Measurements from ENCODE around the gene IGSF9B. TPM values are rescaled to one million over a fixed set of nuclear protein-coding genes. Genes with fewer than 3 reads are reported as not detected.

IGSF9B gene
- total and polyA plus RNA-seq, 9 of the 15 experiments (the other 6 are each of a cell fraction or from before 2014, with no cell fraction given): 0.09 TPM; not detected in 8

DNA sequence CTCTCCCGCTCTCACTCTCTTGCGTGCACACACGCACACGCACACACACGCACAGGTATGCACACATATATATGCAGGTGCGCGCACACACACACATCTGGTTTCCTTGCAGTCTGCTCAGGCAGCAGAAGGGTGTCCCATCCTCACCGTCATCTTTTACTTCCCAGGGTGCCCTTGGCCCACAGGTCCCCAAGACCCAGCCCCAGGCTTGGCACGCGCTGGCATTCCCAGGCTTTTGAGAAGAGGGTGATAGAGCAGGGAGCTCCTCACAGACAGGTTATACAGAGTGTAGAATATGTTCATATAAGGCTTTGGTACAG, 59.5 kb downstream of the IGSF9B start:
- no peaks in the 10 kb centered on the region for H3K9me3 ChIP-seq (replicated peaks; ENCODE audit: control insufficient read depth, insufficient read depth, low read depth, low read length)
- no peaks in the 10 kb centered on the region for H3K4me1 ChIP-seq (replicated peaks in 1 of 2; ENCODE audit: control insufficient read depth in 2 of 2, insufficient read depth in 2 of 2, low read length in 2 of 2)
- no peak overlapping the region for H3K4me2 ChIP-seq (ENCODE audit: insufficient read depth, low read length)
- H3K27ac ChIP-seq (ENCODE audit: extremely low read depth, low read depth, low read length): no peak overlapping the region
- in situ Hi-C loops (cut with MboI) (no loop called here), intact Hi-C loops (cut with micrococcal nuclease) (no loop called here)
- H3K4me3 ChIP-seq: no peak overlapping the region
- no peak for FAIRE-seq
- ATAC-seq: no peak
- ChIA-PET CTCF (ENCODE audit: low intra/inter-chr PET ratio) (no interaction called here), POLR2A (no interaction called here)
- 0% methylated on average over 7 of the region's 10 CpGs for WGBS (ENCODE audit: insufficient coverage, low coverage, missing lambda C conversion rate)
- peaks cover 0 to 7% of the 10 kb centered on the region in 2 experiments; a peak in 2 of 5 replicates for H3K27me3 ChIP-seq (ENCODE audit: control insufficient read depth in 2 of 2, insufficient read depth in 2 of 2, low read length in 2 of 2)
- no peaks in the 10 kb centered on the region for H3K79me2 ChIP-seq (ENCODE audit: control insufficient read depth, insufficient read depth, low read length)
- H3K9me1 ChIP-seq (ENCODE audit: control insufficient read depth, insufficient read depth, low read length): no peaks in the 10 kb centered on the region
- no peak overlapping the region for H3K9ac ChIP-seq (ENCODE audit: insufficient read depth in 1 of 2, low read depth in 2 of 2, low read length in 2 of 2)
- no peaks in the 10 kb centered on the region for H4K20me1 ChIP-seq (replicated peaks; ENCODE audit: control insufficient read depth, insufficient read depth, low read length)
- BruUV-seq (replicated peaks): no TSS peak
- no peak overlapping the region for H2AFZ ChIP-seq (ENCODE audit: low read depth, low read length)
- H3K36me3 ChIP-seq (ENCODE audit: control insufficient read depth, insufficient read depth, low read length): no peaks in the 10 kb centered on the region
- no peak for TF ChIP-seq HDAC1 (IDR thresholded peaks at IDR 0.05)
- TF ChIP-seq, protein P1, sequence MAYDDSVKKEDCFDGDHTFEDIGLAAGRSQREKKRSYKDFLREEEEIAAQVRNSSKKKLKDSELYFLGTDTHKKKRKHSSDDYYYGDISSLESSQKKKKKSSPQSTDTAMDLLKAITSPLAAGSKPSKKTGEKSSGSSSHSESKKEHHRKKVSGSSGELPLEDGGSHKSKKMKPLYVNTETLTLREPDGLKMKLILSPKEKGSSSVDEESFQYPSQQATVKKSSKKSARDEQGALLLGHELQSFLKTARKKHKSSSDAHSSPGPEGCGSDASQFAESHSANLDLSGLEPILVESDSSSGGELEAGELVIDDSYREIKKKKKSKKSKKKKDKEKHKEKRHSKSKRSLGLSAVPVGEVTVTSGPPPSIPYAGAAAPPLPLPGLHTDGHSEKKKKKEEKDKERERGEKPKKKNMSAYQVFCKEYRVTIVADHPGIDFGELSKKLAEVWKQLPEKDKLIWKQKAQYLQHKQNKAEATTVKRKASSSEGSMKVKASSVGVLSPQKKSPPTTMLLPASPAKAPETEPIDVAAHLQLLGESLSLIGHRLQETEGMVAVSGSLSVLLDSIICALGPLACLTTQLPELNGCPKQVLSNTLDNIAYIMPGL (CRISPR knock-in tag; IDR thresholded peaks at IDR 0.05): no peak
- TF ChIP-seq, protein P2, sequence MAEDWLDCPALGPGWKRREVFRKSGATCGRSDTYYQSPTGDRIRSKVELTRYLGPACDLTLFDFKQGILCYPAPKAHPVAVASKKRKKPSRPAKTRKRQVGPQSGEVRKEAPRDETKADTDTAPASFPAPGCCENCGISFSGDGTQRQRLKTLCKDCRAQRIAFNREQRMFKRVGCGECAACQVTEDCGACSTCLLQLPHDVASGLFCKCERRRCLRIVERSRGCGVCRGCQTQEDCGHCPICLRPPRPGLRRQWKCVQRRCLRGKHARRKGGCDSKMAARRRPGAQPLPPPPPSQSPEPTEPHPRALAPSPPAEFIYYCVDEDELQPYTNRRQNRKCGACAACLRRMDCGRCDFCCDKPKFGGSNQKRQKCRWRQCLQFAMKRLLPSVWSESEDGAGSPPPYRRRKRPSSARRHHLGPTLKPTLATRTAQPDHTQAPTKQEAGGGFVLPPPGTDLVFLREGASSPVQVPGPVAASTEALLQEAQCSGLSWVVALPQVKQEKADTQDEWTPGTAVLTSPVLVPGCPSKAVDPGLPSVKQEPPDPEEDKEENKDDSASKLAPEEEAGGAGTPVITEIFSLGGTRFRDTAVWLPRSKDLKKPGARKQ (CRISPR knock-in tag; IDR thresholded peaks at IDR 0.05): no peak
- TF ChIP-seq ZC3H4 (CRISPR knock-in tag; IDR thresholded peaks at IDR 0.05; ENCODE audit: borderline replicate concordance): no peak
- no peak for TF ChIP-seq MCM2 (IDR thresholded peaks at IDR 0.05; ENCODE audit: low read depth)
- no peak for TF ChIP-seq SMAD1 (IDR thresholded peaks at IDR 0.05; ENCODE audit: low read depth, low read length, partially characterized antibody)
- TF ChIP-seq ZNF12 (CRISPR knock-in tag; IDR thresholded peaks at IDR 0.05): no peak
- TF ChIP-seq DNMT1 (IDR thresholded peaks at IDR 0.05): no peak
- no peak for TF ChIP-seq RCOR1 (IDR thresholded peaks at IDR 0.05; ENCODE audit: borderline replicate concordance in 1 of 2, low read depth in 2 of 2, low read length in 2 of 2)
- no peak for TF ChIP-seq ZBED1 (IDR thresholded peaks at IDR 0.05)
- no peak for TF ChIP-seq MIER1 (IDR thresholded peaks at IDR 0.05; ENCODE audit: low read depth)
- no peak for TF ChIP-seq TSC22D4 (tag; IDR thresholded peaks at IDR 0.05)
- no peak for TF ChIP-seq NR2C2 (CRISPR knock-in tag; IDR thresholded peaks at IDR 0.05)
- no peak for TF ChIP-seq NR2C2 (tag; IDR thresholded peaks at IDR 0.05)
- no peak for TF ChIP-seq ZFP36 (IDR thresholded peaks at IDR 0.05; ENCODE audit: low read depth, low read length, partially characterized antibody)
- TF ChIP-seq HNRNPK (IDR thresholded peaks at IDR 0.05; ENCODE audit: low read depth, low read length, poor library complexity, severe bottlenecking): no peak
- DNase-seq (ENCODE audit: extremely low read depth in 1 of 4, low spot score in 3 of 4): no peak
